ENCODE results near the gene OR1J1.

OR1J1 gene

GRCh38 chr9:122444041-122444733 lies 33.5 kb downstream of the OR1J1 start:
- no peak for DNase-seq

GRCh38 chr9:122442568-122442967 lies 35.2 kb downstream of the OR1J1 start:
- DNase-seq: no peak
